HG03108 (cell line): ENCODE results near the gene IREB2.
A peak's percentile ranks its signal among the peaks of the same experiment; 100 is the strongest.
"Not testable (repeated sequence)": the region's sequence is repeated elsewhere in the genome, so short reads cannot be mapped to it uniquely, and the experiment has no call there.

Source experiments
- ATAC-seq: cut with Tn5 transposase; IDR thresholded peaks from one replicate; pipeline ENCODE4 v1.9.1; 2021; ENCODE audit warnings: moderate library complexity; ENCODE audit not compliant: unreplicated experiment

Gene IREB2, protein sequence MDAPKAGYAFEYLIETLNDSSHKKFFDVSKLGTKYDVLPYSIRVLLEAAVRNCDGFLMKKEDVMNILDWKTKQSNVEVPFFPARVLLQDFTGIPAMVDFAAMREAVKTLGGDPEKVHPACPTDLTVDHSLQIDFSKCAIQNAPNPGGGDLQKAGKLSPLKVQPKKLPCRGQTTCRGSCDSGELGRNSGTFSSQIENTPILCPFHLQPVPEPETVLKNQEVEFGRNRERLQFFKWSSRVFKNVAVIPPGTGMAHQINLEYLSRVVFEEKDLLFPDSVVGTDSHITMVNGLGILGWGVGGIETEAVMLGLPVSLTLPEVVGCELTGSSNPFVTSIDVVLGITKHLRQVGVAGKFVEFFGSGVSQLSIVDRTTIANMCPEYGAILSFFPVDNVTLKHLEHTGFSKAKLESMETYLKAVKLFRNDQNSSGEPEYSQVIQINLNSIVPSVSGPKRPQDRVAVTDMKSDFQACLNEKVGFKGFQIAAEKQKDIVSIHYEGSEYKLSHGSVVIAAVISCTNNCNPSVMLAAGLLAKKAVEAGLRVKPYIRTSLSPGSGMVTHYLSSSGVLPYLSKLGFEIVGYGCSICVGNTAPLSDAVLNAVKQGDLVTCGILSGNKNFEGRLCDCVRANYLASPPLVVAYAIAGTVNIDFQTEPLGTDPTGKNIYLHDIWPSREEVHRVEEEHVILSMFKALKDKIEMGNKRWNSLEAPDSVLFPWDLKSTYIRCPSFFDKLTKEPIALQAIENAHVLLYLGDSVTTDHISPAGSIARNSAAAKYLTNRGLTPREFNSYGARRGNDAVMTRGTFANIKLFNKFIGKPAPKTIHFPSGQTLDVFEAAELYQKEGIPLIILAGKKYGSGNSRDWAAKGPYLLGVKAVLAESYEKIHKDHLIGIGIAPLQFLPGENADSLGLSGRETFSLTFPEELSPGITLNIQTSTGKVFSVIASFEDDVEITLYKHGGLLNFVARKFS

DNA sequence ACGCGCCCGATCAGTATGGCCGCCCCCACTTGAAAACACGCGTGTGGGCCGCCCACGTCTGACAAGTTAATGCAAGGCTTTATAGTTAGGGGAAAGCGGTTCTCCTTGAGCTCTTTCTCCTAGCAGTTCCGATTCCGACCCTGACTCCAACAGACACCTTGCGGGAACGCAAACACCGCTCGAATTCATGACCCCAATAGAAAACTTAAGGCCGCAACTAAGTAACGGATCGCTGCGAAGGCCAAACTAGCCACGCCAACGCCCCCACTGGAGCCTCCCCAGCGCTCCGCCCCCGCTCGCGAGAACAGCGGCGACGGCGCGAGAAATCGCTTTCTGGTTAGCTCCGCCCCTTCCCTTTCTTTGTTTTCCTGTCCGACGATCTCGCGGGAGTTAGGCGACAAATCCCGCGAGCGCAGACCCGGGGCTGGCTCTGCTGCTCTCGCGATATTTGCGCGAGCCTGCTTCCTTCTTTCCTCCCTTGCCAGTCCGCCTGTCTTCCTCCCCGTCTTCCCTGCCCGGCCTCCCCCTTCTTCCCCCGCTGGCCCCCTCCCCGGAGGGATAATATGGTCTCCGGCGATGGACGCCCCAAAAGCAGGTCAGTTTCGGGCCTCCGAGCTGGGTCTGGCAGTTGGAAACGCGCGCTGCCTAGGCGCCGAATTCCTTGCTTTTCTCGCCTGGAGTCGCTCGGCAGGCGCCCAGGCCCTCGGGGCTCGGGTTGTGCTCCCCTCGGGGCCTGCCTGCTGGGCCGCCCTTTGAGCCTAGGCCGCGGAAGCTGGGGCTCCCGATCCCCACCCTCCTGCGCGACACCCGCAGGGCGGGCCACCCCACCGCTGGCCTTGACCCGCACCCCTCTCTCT, at the start of gene IREB2:
Gene IREB2 (plus strand): TSS at position 455 of the 857 bp plus-strand sequence. CDS start 122 bp downstream, at position 577.
- peak; percentile 82 for ATAC-seq

DNA sequence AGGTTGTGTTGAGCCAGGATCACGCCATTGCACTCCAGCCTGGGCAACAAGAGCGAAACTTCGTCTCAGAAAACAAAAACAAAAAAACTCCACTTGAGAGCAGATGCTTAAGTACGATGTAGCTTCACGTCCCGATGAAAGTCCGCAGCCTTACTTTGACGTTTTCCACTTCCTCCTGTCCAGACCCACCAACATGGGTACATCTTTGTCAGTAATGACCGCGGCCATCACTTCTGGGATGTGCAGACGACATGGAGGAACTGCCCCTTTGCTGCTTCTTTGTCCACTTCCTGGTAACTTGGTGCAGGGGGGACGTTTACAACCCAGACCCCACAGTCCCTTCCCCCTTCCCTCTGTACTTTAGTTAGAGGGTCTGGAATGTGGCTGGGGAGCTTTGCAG, 49.2 kb upstream of the IREB2 start:
- ATAC-seq: no peak

- ATAC-seq: no peak
Measured at GRCh38 chr15:78389322-78389721, 48.7 kb upstream of the IREB2 start.

- no peak for ATAC-seq
Measured at GRCh38 chr15:78389738-78390137, 48.3 kb upstream of the IREB2 start.

DNA sequence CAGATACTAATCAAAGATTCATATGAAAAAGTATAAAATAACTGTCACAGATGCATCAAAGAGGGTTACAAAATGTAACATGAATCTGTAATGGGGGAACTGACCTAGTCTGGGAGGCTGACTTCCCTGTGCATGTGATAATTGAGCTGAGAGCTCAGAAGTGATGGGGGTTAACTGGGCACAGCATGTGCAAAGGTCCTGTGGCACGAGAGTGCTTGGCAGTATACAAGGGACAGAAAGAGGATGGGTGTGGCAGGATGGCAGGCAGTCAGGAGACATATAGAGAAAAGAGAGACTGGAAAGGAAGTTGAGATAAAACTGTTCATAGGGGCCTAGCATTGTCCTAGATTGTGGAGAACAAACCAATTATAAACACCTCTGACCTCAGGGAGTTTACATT, 47.8 kb upstream of the IREB2 start:
- no peak for ATAC-seq

GRCh38 chr15:78390826-78391225, 47.2 kb upstream of the IREB2 start:
- ATAC-seq: no peak

GRCh38 chr15:78391781-78392180, 46.2 kb upstream of the IREB2 start:
- no peak for ATAC-seq

DNA sequence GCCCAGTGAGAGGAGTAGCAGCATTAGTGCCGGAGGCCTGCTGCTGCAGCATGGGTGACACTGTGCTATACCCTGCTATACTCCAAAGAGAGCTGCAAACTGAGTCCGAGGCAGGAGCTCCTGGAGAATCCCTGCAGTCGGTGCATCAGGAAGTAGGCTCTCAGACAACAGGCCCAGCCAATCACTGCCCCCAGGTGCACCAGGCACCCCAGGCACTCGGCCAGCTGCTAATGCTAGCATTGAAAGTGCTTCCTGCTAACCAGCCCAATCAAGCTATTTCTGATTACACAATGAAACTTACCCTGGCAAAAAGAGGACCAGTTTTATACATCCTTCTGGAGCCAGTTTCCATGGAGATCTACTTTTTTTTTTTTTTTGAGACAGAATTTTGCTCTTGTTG, 45.6 kb upstream of the IREB2 start:
- ATAC-seq: no peak

- ATAC-seq: no peak
Measured at GRCh38 chr15:78393137-78393536, 44.9 kb upstream of the IREB2 start.

DNA sequence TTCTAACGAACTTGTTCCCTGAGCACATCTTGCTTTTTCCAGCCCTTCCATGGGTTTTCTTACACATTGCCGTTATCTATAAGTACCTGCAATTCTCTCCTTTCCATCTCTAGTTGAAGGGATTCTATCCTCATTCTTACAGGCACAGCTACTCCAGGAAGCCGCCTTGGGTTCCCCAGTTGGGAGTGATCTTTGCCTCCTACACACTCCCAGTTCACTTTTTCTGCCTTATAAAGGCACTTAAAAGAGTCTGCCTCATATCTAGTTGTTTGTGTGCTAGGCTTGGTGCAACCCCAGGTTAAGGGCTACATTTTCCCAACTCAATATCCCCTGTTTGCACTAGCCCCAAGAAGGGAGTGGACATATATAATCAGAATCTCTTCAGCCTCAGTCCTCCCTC, 44.0 kb upstream of the IREB2 start:
- ATAC-seq: no peak

DNA sequence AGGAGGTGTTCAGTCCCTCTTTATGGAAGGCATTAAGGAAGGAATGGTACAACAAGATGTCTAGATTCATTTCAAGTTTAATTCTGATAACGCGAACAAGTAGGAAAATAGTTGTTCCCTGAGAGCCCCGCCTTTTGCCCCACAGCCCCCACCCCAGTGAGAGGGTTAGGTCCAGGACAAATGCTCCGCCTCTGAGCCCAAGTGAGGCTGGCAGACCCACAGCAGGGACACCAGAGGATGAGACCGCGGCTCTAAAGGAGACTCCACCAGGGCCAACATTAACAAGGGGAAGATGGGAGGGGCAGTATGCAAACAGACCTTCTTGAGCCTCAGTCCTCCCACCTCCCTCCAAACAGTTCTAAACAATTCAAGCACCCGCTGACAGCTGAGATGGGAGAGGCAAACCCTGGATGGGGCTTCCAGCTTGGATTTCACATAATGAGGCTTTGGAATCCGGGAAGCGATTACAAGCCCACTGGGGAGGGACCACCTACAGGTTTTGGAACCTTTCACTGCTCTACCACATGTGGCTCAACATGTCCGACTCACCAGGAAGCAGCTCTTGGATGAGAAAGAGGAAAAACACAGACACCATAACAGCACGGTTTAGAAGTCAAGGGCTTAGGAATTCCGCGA, 42.9 kb upstream of the IREB2 start:
- ATAC-seq: no peak

GRCh38 chr15:78396186-78396814, 41.7 kb upstream of the IREB2 start:
- no peak for ATAC-seq

- ATAC-seq: no peak
Measured at GRCh38 chr15:78396976-78397375, 41.0 kb upstream of the IREB2 start.

- ATAC-seq: no peak
Measured at GRCh38 chr15:78397382-78397781, 40.6 kb upstream of the IREB2 start.

GRCh38 chr15:78398076-78398825, 39.8 kb upstream of the IREB2 start:
- ATAC-seq: no peak

DNA sequence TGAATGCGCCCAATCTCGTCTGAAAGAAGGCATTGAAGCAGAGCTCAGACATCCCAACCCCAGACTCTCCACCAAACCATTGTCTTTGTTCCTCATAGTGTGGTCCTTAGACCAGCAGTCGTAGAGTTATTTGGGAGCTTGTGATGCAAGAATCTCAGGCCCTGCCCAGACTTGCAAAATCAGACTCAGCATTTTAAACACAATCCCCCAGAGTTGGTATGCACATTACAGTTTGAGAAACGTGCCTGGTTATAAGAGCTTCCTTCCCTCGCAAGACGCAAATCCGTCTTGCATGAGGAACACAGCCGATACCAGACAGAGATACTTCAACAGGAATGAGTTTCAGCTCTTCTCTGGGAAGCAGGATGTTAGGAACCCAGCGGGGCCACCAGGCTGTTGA, 38.9 kb upstream of the IREB2 start:
- ATAC-seq: no peak

- no peak for ATAC-seq
Measured at GRCh38 chr15:78402061-78402610, 35.9 kb upstream of the IREB2 start.

DNA sequence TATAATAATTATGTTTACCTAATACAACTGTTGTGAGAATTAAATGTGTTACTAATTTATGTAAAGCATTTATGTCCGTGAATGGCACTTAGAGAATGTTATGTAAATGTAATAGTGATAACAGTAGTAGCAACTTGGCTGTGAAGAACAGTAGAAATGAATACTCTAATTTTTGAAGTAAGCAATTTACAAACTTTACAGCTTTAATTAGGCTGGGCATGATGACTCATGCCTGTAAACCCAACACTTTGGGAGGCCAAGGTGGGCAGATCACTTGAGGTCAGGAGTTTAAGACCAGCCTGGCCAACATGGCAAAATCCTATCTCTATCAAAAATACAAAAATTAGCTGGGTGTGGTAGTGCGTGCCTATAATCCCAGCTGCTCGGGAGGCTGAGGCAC, 33.9 kb upstream of the IREB2 start:
- ATAC-seq: no peak

- not testable (repeated sequence) for ATAC-seq
Measured at GRCh38 chr15:78404796-78405195, 33.2 kb upstream of the IREB2 start.
